HepG2 (cell line): ENCODE results near the gene LSM2. TPM values are rescaled to one million over a fixed set of nuclear protein-coding genes. Genes with fewer than 3 reads are reported as not detected.
A peak's percentile ranks its signal among the peaks of the same experiment; 100 is the strongest.

Experiments
- BRCA1 ChIP-seq: sonication (generic); formaldehyde crosslinking; IDR thresholded peaks from 2 replicates; pipeline ENCODE4 v1.4.0; 2020; ENCODE audit warnings: missing genetic modification reagents
- CAMTA2 ChIP-seq: sonication (generic); formaldehyde crosslinking; IDR thresholded peaks from 2 replicates; pipeline ENCODE4 v1.4.0; 2020; ENCODE audit warnings: mild to moderate bottlenecking, missing genetic modification reagents, borderline replicate concordance
- CC2D1A ChIP-seq: sonication (generic); formaldehyde crosslinking; IDR thresholded peaks from 2 replicates; pipeline ENCODE4 v1.8.1; 2023; ENCODE audit warnings: mild to moderate bottlenecking, missing genetic modification reagents
- CEBPG ChIP-seq: IDR thresholded peaks from 2 replicates; pipeline ENCODE4 v1.6.1; 2016
- HNF4A ChIP-seq: sonication (generic); formaldehyde crosslinking; IDR thresholded peaks from 2 replicates; pipeline ENCODE4 v1.4.0; 2020; ENCODE audit warnings: missing genetic modification reagents
- HNRNPLL ChIP-seq: fragments of 200-400 bp; formaldehyde crosslinking; IDR thresholded peaks from 2 replicates; pipeline ENCODE4 v1.6.1; 2017; ENCODE audit warnings: mild to moderate bottlenecking, low read depth, low read length; ENCODE audit not compliant: poor library complexity, severe bottlenecking
- HOMEZ ChIP-seq: IDR thresholded peaks from 2 replicates; pipeline ENCODE4 v1.6.1; 2016; ENCODE audit warnings: low read depth
- JARID2 ChIP-seq: sonication (generic); formaldehyde crosslinking; IDR thresholded peaks from 2 replicates; pipeline ENCODE4 v1.8.1; 2023; ENCODE audit warnings: missing genetic modification reagents, inconsistent platforms; ENCODE audit not compliant: insufficient replicate concordance
- NFATC3 ChIP-seq: sonication (generic); formaldehyde crosslinking; IDR thresholded peaks from 2 replicates; pipeline ENCODE4 v1.5.1; 2020; ENCODE audit warnings: mild to moderate bottlenecking, missing genetic modification reagents
- PLRG1 ChIP-seq: fragments of 450-650 bp; conservative IDR thresholded peaks from 2 replicates; pipeline ENCODE4 v1.6.1; 2016
- RFX3 ChIP-seq: IDR thresholded peaks from 2 replicates; pipeline ENCODE4 v1.6.1; 2016; ENCODE audit warnings: missing biosample characterization, missing genetic modification reagents
- RXRB ChIP-seq: IDR thresholded peaks from 2 replicates; pipeline ENCODE4 v1.6.1; 2016; ENCODE audit warnings: borderline replicate concordance, missing genetic modification reagents, missing compliant biosample characterization
- ZNF121 ChIP-seq: sonication (generic); formaldehyde crosslinking; IDR thresholded peaks from 2 replicates; pipeline ENCODE4 v1.5.0; 2020; ENCODE audit warnings: mild to moderate bottlenecking, missing genetic modification reagents
- ZNF160 ChIP-seq: sonication (generic); formaldehyde crosslinking; IDR thresholded peaks from 2 replicates; pipeline ENCODE4 v1.8.0; 2022; ENCODE audit warnings: mild to moderate bottlenecking, inconsistent platforms, missing genetic modification reagents
- ZNF251 ChIP-seq: sonication (generic); formaldehyde crosslinking; IDR thresholded peaks from 2 replicates; pipeline ENCODE4 v1.9.0; 2021; ENCODE audit warnings: mild to moderate bottlenecking, missing genetic modification reagents
- ZNF296 ChIP-seq: sonication (generic); formaldehyde crosslinking; conservative IDR thresholded peaks from 2 replicates; pipeline ENCODE4 v1.5.0; 2020; ENCODE audit warnings: mild to moderate bottlenecking, missing genetic modification reagents
- ZNF546 ChIP-seq: sonication (generic); formaldehyde crosslinking; conservative IDR thresholded peaks from 2 replicates; pipeline ENCODE4 v1.8.1; 2023; ENCODE audit warnings: mild to moderate bottlenecking, missing genetic modification reagents
- ZNF670 ChIP-seq: sonication (generic); formaldehyde crosslinking; IDR thresholded peaks from 2 replicates; pipeline ENCODE4 v1.8.0; 2022; ENCODE audit warnings: mild to moderate bottlenecking, missing genetic modification reagents, borderline replicate concordance
- ZNF747 ChIP-seq: sonication (generic); formaldehyde crosslinking; IDR thresholded peaks from 2 replicates; pipeline ENCODE4 v1.8.1; 2023; ENCODE audit warnings: missing genetic modification reagents, mild to moderate bottlenecking, borderline replicate concordance
- ZNF839 ChIP-seq: sonication (generic); formaldehyde crosslinking; IDR thresholded peaks from 2 replicates; pipeline ENCODE4 v1.4.0; 2020; ENCODE audit warnings: missing genetic modification reagents, mild to moderate bottlenecking, borderline replicate concordance
- polyA plus RNA-seq, 8 experiments: library from polyadenylated mRNA; depleted of rRNA in 3 of 8; stranded (reverse) in 7 of 8; unstranded in 1 of 8; fragments of >200 nt; fragmentation: Illumina TruSeq in 4 of 8; extraction: Trizol in 4 of 8; gene quantifications; 2 replicates each; pipeline versions ENCODE4 v1.2.1 to v1.2.3, GENCODE V29; 2011 to 2016; ENCODE audit warnings: low read depth in 4 of 8, missing spikeins in 1 of 8, mixed read lengths in 1 of 8; ENCODE audit not compliant: insufficient read depth in 1 of 8
- total RNA-seq, 5 experiments: library from RNA; depleted of rRNA; stranded (reverse); fragments of >200 nt; fragmentation: Illumina TruSeq; extraction: Trizol; gene quantifications; 2 replicates each; pipeline ENCODE4 v1.2.3, GENCODE V29; 2016; ENCODE audit warnings: low read depth in 1 of 5
- TF ChIP-seq, protein P1 (sequence below): sonication (generic); formaldehyde crosslinking; IDR thresholded peaks from 2 replicates; pipeline ENCODE4 v1.8.1; 2023; ENCODE audit warnings: missing genetic modification reagents, mild to moderate bottlenecking, borderline replicate concordance
- TF ChIP-seq, protein P2 (sequence below): sonication (generic); formaldehyde crosslinking; IDR thresholded peaks from 2 replicates; pipeline ENCODE4 v1.8.1; 2023; ENCODE audit warnings: mild to moderate bottlenecking, missing genetic modification reagents, borderline replicate concordance
- TF ChIP-seq, protein P3 (sequence below): sonication (generic); formaldehyde crosslinking; IDR thresholded peaks from 2 replicates; pipeline ENCODE4 v1.8.0; 2022; ENCODE audit warnings: low read depth, missing genetic modification reagents
- TF ChIP-seq, protein P4 (sequence below): sonication (generic); formaldehyde crosslinking; IDR thresholded peaks from 2 replicates; pipeline ENCODE4 v1.4.0; 2020; ENCODE audit warnings: missing genetic modification reagents, borderline replicate concordance

Gene LSM2
- total and polyA plus RNA-seq, 2 of the 13 experiments (the other 11 are each of a cell fraction or from before 2014, with no cell fraction given): 69.4 to 90.5 TPM

DNA sequence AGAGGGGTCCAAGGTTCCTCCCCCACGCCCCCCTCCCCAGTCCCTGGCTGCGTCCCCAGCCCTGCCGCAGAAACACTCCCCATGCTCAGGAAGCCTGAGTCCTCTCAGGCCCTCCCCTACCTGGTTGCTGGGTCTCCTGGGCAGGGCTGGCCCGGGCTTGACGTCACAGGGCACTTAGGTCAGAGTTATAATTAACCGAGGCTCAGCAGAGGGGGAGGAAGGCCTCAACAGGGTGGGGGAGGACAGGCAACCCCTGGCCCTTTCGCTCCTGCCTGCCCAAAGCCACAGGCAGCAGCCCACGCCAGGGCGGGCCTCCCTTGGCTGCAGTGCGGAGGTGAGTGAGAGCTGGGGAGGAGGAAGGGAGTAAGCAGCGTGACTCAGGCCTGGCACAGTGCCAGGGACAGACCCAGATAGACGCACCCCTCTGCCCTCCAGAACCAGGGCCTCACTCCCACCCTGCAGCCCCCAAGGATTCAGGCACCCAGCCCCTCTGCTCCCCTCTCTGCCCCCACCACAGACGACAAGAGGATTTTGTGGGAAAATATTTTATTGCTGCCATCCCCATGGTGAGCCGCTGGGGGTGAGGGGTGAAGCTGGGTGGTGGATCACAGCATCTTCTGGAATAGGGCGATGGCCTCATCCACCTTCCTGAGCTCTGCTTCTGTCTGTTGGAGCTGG, 29.6 kb downstream of the LSM2 start, which contains the start of gene VWA7 (continued):
- TF ChIP-seq ZNF747 (CRISPR knock-in tag) (peak; percentile 88; the same call in 1 of the 2 replicates), ZNF670 (CRISPR knock-in tag) (peak; percentile 86), PLRG1 (no peak), JARID2 (CRISPR knock-in tag) (no peak), ZNF546 (CRISPR knock-in tag) (no peak), RFX3 (CRISPR knock-in tag) (no peak), HNF4A (CRISPR knock-in tag) (no peak; the same call in 1 of the 2 replicates), HOMEZ (CRISPR knock-in tag) (peak; percentile 70; the same call in 1 of the 2 replicates), BRCA1 (CRISPR knock-in tag) (no peak), ZNF296 (no peak), ZNF839 (CRISPR knock-in tag) (no peak), CEBPG (CRISPR knock-in tag) (peak; percentile 33; the same call in 1 of the 2 replicates), RXRB (CRISPR knock-in tag) (peak; percentile 81; the same call in 1 of the 2 replicates), HNRNPLL (peak; percentile 31), NFATC3 (CRISPR knock-in tag) (no peak), CAMTA2 (peak; percentile 47; the same call in 1 of the 2 replicates), CC2D1A (no peak), ZNF121 (peak; percentile 51; the same call in 1 of the 2 replicates), ZNF251 (CRISPR knock-in tag) (no peak), ZNF160 (CRISPR knock-in tag) (no peak)
- TF ChIP-seq, protein P1, sequence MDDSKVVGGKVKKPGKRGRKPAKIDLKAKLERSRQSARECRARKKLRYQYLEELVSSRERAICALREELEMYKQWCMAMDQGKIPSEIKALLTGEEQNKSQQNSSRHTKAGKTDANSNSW (CRISPR knock-in tag): no peak
- TF ChIP-seq, protein P2, sequence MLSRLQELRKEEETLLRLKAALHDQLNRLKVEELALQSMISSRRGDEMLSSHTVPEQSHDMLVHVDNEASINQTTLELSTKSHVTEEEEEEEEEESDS (CRISPR knock-in tag): no peak
- TF ChIP-seq, protein P3, sequence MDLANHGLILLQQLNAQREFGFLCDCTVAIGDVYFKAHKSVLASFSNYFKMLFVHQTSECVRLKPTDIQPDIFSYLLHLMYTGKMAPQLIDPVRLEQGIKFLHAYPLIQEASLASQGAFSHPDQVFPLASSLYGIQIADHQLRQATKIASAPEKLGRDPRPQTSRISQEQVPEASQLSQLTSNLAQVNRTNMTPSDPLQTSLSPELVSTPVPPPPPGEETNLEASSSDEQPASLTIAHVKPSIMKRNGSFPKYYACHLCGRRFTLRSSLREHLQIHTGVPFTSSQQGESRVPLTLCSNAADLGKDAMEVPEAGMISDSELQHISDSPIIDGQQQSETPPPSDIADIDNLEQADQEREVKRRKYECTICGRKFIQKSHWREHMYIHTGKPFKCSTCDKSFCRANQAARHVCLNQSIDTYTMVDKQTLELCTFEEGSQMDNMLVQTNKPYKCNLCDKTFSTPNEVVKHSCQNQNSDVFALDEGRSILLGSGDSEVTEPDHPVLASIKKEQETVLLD: no peak
- TF ChIP-seq, protein P4, sequence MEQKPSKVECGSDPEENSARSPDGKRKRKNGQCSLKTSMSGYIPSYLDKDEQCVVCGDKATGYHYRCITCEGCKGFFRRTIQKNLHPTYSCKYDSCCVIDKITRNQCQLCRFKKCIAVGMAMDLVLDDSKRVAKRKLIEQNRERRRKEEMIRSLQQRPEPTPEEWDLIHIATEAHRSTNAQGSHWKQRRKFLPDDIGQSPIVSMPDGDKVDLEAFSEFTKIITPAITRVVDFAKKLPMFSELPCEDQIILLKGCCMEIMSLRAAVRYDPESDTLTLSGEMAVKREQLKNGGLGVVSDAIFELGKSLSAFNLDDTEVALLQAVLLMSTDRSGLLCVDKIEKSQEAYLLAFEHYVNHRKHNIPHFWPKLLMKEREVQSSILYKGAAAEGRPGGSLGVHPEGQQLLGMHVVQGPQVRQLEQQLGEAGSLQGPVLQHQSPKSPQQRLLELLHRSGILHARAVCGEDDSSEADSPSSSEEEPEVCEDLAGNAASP (CRISPR knock-in tag): no peak
